Parathyroid adenoma (tissue), 2 donors: Measurements from ENCODE around the gene LINGO1.

Experiments used
- H2AFZ ChIP-seq: fragments of 300-600 bp; sonication (generic); one replicate; pipeline ENCODE4 v1.7.0; 2017; ENCODE audit warnings: antibody characterized with exemption, mild to moderate bottlenecking
- H3K27ac ChIP-seq: fragments of 300-600 bp; sonication (generic); one replicate; pipeline ENCODE4 v1.7.0; 2017
- H3K27me3 ChIP-seq: fragments of 300-600 bp; sonication (generic); one replicate; pipeline ENCODE4 v1.7.0; 2017; ENCODE audit warnings: low read length; ENCODE audit not compliant: control insufficient read depth, insufficient read depth
- H3K36me3 ChIP-seq: fragments of 300-600 bp; sonication (generic); one replicate; pipeline ENCODE4 v1.7.0; 2017; ENCODE audit warnings: low read length; ENCODE audit not compliant: control insufficient read depth, insufficient read depth
- H3K4me1 ChIP-seq: fragments of 300-600 bp; sonication (generic); one replicate; pipeline ENCODE4 v1.7.0; 2017; ENCODE audit warnings: control low read depth
- H3K4me2 ChIP-seq: fragments of 300-600 bp; sonication (generic); one replicate; pipeline ENCODE4 v1.7.0; 2017; ENCODE audit warnings: low read length
- H3K4me3 ChIP-seq: fragments of 300-600 bp; sonication (generic); one replicate; pipeline ENCODE4 v1.7.0; 2017; ENCODE audit warnings: low read depth, low read length
- H3K79me2 ChIP-seq: fragments of 300-600 bp; sonication (generic); one replicate; pipeline ENCODE4 v1.7.0; 2017; ENCODE audit warnings: control low read depth
- H3K9ac ChIP-seq: fragments of 300-600 bp; sonication (generic); one replicate; pipeline ENCODE4 v1.7.0; 2017; ENCODE audit warnings: mild to moderate bottlenecking
- H3K9me3 ChIP-seq: fragments of 300-600 bp; sonication (generic); one replicate; pipeline ENCODE4 v1.7.0; 2017; ENCODE audit warnings: low read length; ENCODE audit not compliant: control insufficient read depth
- TF ChIP-seq, protein P1 (sequence below): fragments of 300-600 bp; sonication (generic); IDR thresholded peaks from one replicate; pipeline ENCODE4 v1.7.0; 2017; ENCODE audit warnings: antibody characterized with exemption, mild to moderate bottlenecking
- donor health status: primary hyperparathyroidism.

Gene LINGO1

DNA sequence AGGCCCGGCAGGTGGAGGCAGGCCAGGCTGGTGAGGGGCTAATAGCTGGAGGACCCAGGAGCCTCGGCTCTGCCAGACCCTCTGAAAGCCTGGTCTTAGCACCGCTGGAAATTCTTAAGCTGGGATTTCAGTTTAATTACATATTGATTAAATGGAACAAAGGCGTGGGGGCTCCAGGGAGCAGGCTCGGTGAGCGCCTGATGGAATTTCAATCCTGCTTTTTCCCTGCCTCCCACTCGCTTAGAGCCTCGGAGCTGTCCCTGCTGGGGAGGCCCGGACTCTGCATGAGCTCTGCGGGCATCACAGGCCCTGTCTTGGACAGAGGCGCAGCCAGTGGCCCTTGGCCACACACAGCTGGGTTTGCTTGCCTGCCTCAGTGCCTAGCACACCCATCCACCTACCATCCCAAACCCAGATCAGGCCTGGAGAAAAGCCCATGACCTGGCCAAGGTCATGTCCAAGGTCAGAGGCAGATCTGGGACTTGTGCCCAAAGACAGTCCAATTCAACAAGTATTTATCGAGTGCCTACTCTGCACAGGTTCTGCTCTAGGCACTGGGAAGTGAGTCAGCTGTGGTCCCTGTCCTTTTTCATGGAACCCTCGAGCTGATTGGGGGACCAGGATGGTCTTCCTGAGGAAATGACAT is 40.6 kb downstream of the LINGO1 start:
- Histone ChIP-seq H3K4me1 (no peaks in the 10 kb centered on the region), H3K4me2 (no peak overlapping the region), H3K79me2 (no peaks in the 10 kb centered on the region), H2AFZ (no peak overlapping the region), H3K4me3 (no peak overlapping the region), H3K9me3 (no peaks in the 10 kb centered on the region), H3K27ac (no peak overlapping the region), H3K9ac (no peak overlapping the region), H3K36me3 (no peaks in the 10 kb centered on the region), H3K27me3 (no peaks in the 10 kb centered on the region)
- TF ChIP-seq, protein P1, sequence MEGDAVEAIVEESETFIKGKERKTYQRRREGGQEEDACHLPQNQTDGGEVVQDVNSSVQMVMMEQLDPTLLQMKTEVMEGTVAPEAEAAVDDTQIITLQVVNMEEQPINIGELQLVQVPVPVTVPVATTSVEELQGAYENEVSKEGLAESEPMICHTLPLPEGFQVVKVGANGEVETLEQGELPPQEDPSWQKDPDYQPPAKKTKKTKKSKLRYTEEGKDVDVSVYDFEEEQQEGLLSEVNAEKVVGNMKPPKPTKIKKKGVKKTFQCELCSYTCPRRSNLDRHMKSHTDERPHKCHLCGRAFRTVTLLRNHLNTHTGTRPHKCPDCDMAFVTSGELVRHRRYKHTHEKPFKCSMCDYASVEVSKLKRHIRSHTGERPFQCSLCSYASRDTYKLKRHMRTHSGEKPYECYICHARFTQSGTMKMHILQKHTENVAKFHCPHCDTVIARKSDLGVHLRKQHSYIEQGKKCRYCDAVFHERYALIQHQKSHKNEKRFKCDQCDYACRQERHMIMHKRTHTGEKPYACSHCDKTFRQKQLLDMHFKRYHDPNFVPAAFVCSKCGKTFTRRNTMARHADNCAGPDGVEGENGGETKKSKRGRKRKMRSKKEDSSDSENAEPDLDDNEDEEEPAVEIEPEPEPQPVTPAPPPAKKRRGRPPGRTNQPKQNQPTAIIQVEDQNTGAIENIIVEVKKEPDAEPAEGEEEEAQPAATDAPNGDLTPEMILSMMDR, result no peak

DNA sequence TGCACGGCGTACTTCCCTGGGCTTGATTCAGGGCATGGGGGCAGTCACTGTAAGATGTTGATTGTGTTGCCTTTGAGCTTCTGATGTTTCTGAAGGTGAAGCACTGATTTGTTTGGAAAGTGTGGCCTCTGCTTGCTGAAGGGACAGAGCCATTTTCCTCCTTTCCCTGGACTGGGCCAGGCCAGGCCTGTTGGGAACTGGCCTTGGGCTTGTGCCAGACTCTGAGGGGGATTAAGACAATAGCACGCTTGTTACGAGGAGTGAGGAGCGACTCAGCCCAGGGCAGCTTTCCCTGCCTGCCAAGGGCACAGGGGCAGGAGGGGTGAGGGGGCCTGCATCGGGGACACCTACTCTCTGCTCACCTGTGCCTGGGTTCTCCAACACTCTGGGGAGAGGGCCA is 42.9 kb downstream of the LINGO1 start:
- Histone ChIP-seq H3K36me3 (no peaks in the 10 kb centered on the region), H2AFZ (no peak overlapping the region), H3K4me3 (no peak overlapping the region), H3K27me3 (no peaks in the 10 kb centered on the region), H3K9ac (no peak overlapping the region), H3K9me3 (no peaks in the 10 kb centered on the region), H3K4me2 (no peak overlapping the region), H3K4me1 (no peaks in the 10 kb centered on the region), H3K79me2 (no peaks in the 10 kb centered on the region), H3K27ac (no peak overlapping the region)
- TF ChIP-seq, protein P1, result no peak

GRCh38 chr15:77588126-77588525 is 44.6 kb downstream of the LINGO1 start:
- Histone ChIP-seq H3K27ac (no peak overlapping the region), H3K79me2 (no peaks in the 10 kb centered on the region), H3K4me2 (no peak overlapping the region), H2AFZ (no peak overlapping the region), H3K9ac (no peak overlapping the region), H3K27me3 (no peaks in the 10 kb centered on the region), H3K36me3 (no peaks in the 10 kb centered on the region), H3K4me1 (no peaks in the 10 kb centered on the region), H3K9me3 (no peaks in the 10 kb centered on the region), H3K4me3 (no peak overlapping the region)
- TF ChIP-seq, protein P1, result no peak

GRCh38 chr15:77584691-77585090 is 48.0 kb downstream of the LINGO1 start:
- TF ChIP-seq, protein P1, result no peak
- Histone ChIP-seq H3K9me3 (no peaks in the 10 kb centered on the region), H3K27me3 (no peaks in the 10 kb centered on the region)

GRCh38 chr15:77584201-77584600 is 48.5 kb downstream of the LINGO1 start:
- no peak overlapping the region for H3K27ac ChIP-seq
- no peak overlapping the region for H3K4me3 ChIP-seq
- H3K9ac ChIP-seq, result no peak overlapping the region
- no peak overlapping the region for H3K4me2 ChIP-seq
- H2AFZ ChIP-seq, result no peak overlapping the region
- no peaks in the 10 kb centered on the region for H3K4me1 ChIP-seq
- H3K9me3 ChIP-seq, result no peaks in the 10 kb centered on the region
- TF ChIP-seq, protein P1, result no peak
- no peaks in the 10 kb centered on the region for H3K36me3 ChIP-seq
- no peaks in the 10 kb centered on the region for H3K27me3 ChIP-seq
- no peaks in the 10 kb centered on the region for H3K79me2 ChIP-seq

More at GRCh38 chr15:77584691-77585090, 48.0 kb downstream of the LINGO1 start:
- Histone ChIP-seq H2AFZ (no peak overlapping the region), H3K27ac (no peak overlapping the region), H3K9ac (no peak overlapping the region), H3K4me3 (no peak overlapping the region), H3K36me3 (no peaks in the 10 kb centered on the region), H3K4me2 (no peak overlapping the region), H3K4me1 (no peaks in the 10 kb centered on the region), H3K79me2 (no peaks in the 10 kb centered on the region)
